NCI-H146 (cell line): ENCODE measurements around the gene MEGF6.

Source experiments
- DNase-seq: peaks from one replicate; lab custom pipeline; 2025; lab: John Stamatoyannopoulos, UW

MEGF6 gene

GRCh38 chr1:3485016-3485415 lies 126.3 kb downstream of the MEGF6 start:
- DNase-seq, result no peak

GRCh38 chr1:3483801-3484444 lies 127.4 kb downstream of the MEGF6 start:
- DNase-seq, result peak; percentile 25

GRCh38 chr1:3483380-3483779 lies 127.9 kb downstream of the MEGF6 start:
- no peak for DNase-seq

- DNase-seq, result no peak
Measured at GRCh38 chr1:3482378-3482849, 128.9 kb downstream of the MEGF6 start.

GRCh38 chr1:3481836-3482375 lies 129.4 kb downstream of the MEGF6 start:
- no peak for DNase-seq

- no peak for DNase-seq
Measured at GRCh38 chr1:3481046-3481445, 130.3 kb downstream of the MEGF6 start.

- no peak for DNase-seq
Measured at GRCh38 chr1:3480369-3480719, 131.0 kb downstream of the MEGF6 start.

- DNase-seq, result no peak
Measured at GRCh38 chr1:3479511-3480368, 131.6 kb downstream of the MEGF6 start.

- no peak for DNase-seq
Measured at GRCh38 chr1:3478187-3478586, 133.1 kb downstream of the MEGF6 start.

GRCh38 chr1:3477241-3477995 lies 133.9 kb downstream of the MEGF6 start:
- no peak for DNase-seq

GRCh38 chr1:3476666-3477065 lies 134.6 kb downstream of the MEGF6 start:
- DNase-seq, result no peak

- no peak for DNase-seq
Measured at GRCh38 chr1:3475839-3476573, 135.3 kb downstream of the MEGF6 start.

- no peak for DNase-seq
Measured at GRCh38 chr1:3474421-3474820, 136.9 kb downstream of the MEGF6 start.

GRCh38 chr1:3474016-3474415 lies 137.3 kb downstream of the MEGF6 start:
- DNase-seq, result no peak

- no peak for DNase-seq
Measured at GRCh38 chr1:3473381-3473844, 137.9 kb downstream of the MEGF6 start.

- DNase-seq, result no peak
Measured at GRCh38 chr1:3472906-3473305, 138.4 kb downstream of the MEGF6 start.

GRCh38 chr1:3472088-3472850 lies 139.0 kb downstream of the MEGF6 start:
- DNase-seq, result no peak

- DNase-seq, result peak; percentile 39
Measured at GRCh38 chr1:3471356-3472087, 139.8 kb downstream of the MEGF6 start.

GRCh38 chr1:3470650-3471355 lies 140.5 kb downstream of the MEGF6 start:
- no peak for DNase-seq
